Measurements from ENCODE around the gene NXT1.
"Not testable (repeated sequence)": the region's sequence is repeated elsewhere in the genome, so short reads cannot be mapped to it uniquely, and the experiment has no call there.

NXT1 gene

GRCh38 chr20:23350196-23350903 is at the start of gene NXT1:
Gene NXT1, plus strand, starts transcription at chr20:23350791. Its CDS starts 3,251 bp downstream, at chr20:23354042.
- peak; percentile 98 for DNase-seq

DNA sequence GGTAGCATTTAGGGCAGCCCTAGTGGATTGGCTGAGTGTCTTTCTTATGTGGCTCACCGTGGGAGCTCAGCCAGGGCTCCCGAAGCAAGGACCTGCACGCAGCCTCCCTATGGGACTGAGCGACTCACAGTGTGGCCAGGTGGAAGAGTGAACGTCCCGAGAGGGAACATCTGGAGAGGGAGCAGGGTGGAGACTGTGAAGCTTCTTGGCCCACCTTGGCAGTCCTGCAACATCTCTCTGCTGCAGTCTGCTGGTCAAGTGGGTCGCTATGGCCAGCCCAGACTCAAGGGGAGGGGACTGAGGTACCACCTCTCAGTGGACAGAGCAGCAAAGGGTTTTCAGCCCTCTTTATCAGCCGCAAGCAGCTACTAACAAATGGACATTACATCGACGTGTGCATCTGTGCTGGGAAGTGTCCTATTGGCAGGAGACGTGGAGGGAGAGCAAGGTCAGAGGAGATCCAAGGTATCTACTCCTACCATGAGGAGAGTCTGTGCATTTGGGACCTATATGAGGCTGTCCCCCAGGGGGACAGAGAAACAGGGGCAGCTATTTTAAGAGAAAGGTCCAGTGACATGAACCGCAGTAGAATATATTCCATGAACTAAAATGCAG is 49.0 kb upstream of the NXT1 start:
- no peak for DNase-seq

DNA sequence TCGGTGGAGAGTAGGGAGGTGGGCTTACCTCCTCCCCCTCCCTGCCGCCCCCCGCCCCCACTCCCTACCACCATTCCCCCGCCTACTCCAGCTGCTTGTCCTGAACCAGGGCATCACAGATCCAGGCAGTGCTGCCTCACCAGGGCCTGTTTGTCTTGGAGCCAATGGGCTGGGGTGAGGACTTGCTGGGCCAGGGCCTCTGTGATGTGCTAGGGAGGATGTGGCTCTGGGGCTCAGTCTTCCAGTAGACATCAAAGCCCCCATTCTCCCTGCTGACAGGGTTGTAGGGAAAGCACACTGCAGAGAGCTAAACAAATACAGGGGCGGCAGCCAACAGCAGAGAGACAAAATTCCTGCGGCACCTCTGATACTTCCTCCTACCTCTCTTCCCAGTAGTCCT is 48.2 kb upstream of the NXT1 start:
- no peak for DNase-seq

- no peak for DNase-seq
These were observed 47.8 kb upstream of the NXT1 start for GRCh38 chr20:23302801-23303200.

GRCh38 chr20:23303325-23304102 is 47.1 kb upstream of the NXT1 start:
- DNase-seq: no peak

DNA sequence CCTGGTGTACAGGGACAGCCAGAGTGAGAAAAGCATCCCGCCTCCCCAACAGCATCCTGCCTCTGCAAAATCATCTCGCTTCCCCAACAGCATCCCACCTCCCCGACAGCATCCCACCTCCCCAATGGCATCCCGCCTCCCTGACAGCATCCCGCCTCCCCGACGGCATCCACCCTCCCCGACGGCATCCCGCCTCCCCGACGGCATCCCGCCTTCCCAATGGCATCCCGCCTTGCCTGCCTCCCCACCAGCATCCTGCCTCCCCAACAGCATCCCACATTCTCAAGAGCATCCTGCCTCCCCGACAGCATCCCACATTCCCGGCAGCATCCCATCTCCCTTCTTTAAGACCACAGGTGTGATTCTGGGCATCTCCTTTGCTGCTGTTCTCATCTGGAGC is 46.0 kb upstream of the NXT1 start:
- no peak for DNase-seq

- no peak for DNase-seq
These were observed 45.5 kb upstream of the NXT1 start for GRCh38 chr20:23305098-23305497.

DNA sequence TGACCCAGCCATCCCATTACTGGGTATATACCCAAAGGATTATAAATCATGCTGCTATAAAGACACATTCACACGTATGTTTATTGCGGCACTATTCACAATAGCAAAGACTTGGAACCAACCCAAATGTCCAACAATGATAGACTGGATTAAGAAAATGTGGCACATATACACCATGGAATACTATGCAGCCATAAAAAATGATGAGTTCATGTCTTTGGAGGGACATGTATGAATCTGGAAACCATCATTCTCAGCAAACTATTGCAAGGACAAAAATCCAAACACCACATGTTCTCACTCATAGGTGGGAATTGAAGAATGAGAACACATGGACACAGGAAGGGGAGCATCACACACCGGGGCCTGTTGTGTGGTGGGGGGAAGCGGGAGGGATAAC is 43.2 kb upstream of the NXT1 start:
- DNase-seq: not testable (repeated sequence)

DNA sequence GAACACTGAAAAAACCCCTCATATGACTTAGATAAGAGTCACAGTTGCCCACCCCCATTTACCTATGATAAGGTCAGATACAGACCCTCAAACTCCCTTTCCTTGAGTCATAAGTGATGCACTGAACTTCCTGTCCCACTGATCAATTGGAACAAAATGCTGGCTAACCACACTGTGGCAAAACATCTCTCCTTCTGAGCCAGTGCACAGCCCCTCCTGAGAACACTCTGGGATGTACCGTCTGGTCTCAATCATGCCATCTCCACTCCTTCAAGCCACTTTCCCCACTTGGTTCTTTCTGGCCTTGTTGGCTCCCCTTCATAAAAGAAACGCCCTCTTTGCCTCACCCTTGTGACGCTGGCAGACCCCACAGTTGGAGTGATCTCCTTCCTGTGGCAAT is 42.6 kb upstream of the NXT1 start:
- no peak for DNase-seq

GRCh38 chr20:23308908-23309307 is 41.7 kb upstream of the NXT1 start:
- DNase-seq: no peak

DNA sequence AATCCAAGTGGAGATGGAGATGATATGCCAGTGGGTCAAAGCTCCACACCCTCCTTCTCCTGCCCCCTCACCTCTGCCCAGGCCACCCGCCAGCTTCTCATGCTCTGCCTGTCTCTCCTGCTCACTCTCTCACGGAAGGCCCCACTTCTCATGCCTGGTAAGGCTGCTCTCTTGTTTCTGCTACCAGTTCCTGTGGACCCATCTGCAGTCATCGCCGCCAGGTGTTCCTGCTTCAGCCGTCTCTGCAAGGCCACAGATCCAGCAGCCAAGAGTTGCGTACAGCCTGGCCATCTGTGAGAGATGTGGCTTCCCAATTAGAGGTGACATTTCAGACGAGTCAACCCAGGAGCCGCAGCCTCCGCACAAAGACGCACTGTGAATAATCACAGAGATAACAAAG is 40.8 kb upstream of the NXT1 start:
- peak; percentile 12 for DNase-seq

DNA sequence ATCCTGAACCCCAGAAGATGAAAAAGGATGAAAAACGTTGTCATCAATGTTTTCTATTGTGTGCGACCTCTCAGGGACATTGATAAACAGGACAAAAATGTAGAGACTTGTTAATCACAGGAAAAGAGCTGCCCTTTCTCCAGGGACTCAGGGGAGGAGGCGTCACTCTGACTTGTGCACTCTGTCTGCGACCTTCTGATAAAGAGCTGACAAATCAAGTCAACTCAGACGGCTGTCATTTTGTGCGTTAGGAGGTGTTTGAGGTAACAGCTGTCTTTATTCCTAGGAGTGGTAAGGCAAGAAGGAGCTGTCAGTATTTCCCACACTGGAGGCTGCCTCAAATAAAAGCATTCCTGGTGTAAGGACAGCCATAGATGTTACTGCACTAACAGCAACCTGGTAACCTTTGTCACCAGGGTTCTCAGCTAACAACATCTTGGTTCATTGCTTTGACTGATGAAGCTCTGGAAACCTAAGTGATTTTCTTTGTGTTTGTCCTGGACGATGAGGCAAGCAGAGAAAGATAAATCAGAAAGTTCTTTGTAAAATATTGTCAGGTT is 38.6 kb upstream of the NXT1 start:
- DNase-seq: no peak

DNA sequence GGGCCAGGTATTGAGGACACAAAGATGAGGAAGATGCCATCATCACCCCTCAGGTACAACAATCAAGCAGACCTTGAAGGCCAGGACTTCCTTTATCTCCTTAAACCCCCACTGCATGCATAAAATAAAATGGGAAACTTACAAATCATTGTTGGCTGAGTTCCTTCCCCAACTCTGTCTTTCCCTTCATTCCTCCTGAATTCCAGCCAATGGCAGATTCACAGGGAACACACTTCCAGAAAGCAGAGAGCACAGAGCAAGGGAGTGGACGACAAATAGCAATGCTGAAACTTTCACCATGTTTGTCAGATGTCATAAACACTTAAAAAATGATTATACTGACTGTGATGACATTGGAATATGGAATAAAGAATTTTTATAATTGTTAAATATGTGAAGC is 37.3 kb upstream of the NXT1 start:
- DNase-seq: no peak

GRCh38 chr20:23314699-23315098 is 35.9 kb upstream of the NXT1 start:
- DNase-seq: no peak

DNA sequence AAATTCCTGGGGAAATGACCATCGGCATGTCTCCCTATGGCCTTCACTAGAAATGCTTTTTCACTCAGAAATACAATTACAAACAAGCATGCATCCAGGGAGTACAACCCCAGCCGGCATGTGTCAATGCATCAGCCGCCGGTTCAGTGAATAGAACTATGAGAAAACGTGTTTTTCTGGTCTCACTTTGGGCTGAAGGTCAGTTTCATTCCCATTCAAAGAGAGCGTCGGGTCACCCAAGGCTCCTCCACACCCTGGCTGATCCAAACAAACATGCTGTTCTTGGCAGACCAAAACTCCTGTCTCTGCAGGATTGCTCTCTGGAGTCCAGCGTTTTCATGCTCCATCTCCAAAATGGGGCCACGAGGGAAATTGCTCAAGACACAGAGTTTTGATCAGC is 35.5 kb upstream of the NXT1 start:
- DNase-seq: no peak

DNA sequence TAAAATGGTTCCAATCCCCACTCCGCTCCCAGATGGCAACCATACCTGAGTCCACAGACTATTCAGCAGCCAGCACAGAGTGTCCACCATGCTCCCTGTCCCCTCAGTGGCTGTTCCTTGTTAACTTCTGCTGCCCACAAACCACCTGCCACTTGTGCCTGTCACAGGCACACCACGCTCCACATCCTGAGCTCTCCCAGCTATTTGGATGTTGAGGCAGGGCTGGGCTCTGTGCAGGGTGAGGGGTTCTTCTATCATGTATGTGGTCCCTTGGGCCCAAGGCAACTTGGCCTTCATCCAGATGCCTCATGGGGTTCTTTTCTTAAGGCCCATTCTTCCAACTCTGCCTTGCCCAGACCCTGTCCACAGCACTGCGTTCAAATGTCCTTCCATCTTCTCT is 34.0 kb upstream of the NXT1 start:
- DNase-seq: no peak

DNA sequence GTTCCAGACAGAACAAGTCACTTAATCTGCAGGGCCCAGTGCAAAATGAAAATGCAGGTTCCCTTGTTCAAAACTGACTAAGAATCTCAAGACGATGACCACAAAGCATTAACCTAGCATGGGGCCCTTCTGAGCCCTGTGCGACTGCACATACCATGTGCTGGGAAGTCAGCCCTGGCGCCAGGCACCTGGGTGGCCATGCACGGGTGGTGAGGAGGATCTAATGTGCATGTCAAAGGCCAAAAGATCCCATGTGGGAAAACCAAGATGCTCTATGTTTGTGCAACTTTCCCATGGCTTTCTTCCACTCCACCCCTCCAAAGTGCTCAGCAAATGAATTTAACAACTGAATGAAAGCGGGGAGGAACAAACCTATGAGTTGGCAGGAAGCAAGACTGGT is 33.5 kb upstream of the NXT1 start:
- no peak for DNase-seq

DNA sequence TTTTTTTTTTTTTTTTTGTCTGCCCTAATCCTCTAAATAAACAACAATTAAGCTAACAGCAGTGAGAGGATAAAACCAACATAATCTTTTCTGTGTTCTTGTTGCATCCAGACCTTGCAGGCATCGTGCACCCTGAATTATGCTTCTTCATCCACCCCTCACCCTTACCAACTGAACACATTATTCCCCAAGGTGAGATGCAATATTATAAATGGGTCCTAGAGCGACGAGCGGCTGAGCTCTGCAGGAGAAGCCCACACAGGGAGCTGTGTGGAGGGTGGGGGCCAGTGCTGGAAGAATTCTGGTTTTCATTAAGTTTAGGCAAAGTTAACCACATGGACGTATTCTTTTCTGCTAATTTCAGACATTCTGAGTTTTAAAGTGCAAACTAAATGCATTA is 32.2 kb upstream of the NXT1 start:
- no peak for DNase-seq

DNA sequence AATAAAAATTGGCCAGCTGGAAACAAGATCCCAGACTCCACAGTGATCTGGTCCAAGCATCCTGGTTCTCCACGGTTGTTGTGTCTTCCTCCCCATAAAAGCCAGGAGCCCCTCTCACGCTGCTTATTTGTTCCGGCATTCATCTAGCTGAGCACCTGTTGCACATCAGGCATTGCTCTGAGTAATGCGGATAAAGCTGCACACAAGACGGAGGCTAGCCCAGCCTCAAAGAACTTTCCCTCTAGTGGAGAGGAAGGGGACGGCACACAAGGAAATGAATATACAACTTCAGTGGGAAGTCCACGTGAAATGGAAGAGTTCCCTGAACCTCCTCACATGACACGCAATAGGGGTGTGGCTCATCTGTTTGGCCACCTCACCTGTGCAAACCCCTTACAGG is 30.3 kb upstream of the NXT1 start:
- DNase-seq: peak; percentile 56

- no peak for DNase-seq
These were observed 25.5 kb upstream of the NXT1 start for GRCh38 chr20:23325107-23325506.

GRCh38 chr20:23326774-23327173 is 23.8 kb upstream of the NXT1 start:
- DNase-seq: no peak

DNA sequence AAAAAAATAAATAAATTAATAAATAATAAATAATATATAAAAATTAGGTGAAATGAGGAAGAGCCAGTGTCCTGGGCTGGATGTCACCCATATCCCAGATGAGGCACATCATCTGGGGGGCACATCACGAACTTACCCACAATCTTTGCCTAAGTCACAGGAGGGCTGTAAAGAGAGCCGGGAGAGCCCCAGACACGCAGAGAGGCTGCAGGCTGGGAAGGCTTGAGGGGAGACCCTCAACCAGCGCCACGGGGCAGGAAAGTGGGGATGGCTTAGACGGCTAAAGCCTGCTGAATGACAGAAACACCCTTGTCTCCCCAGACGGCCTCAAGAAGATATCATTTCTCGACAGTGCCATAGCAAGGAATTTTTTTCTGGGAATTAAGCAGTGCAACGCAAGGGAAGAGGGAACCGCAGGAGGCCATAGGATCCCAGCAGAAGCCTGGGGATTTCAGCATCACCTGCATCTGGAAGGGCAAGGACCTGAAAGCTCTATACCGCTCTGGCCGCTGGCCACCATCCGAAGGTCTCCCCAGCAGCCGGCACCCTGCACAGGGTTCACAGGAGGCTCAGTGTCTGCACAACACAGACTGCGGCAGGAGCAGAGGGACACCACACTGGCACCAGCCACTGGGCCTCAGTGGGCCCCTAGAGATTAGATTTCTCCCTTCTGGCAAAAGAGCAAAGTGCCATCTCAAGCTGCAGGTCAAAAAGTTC is 22.8 kb upstream of the NXT1 start:
- no peak for DNase-seq
